HepG2 (cell line): ENCODE results near the gene TNFRSF6B. TPM values are rescaled to one million over a fixed set of nuclear protein-coding genes. Genes with fewer than 3 reads are reported as not detected.

ENCODE experiments used
- CBFB ChIP-seq: sonication (generic); formaldehyde crosslinking; IDR thresholded peaks from 2 replicates; pipeline ENCODE4 v1.4.0; 2020; ENCODE audit warnings: missing genetic modification reagents
- ESRRA ChIP-seq: sonication (generic); formaldehyde crosslinking; IDR thresholded peaks from 2 replicates; pipeline ENCODE4 v1.5.1; 2020; ENCODE audit warnings: mild to moderate bottlenecking, low read depth, missing genetic modification reagents
- GATAD2A ChIP-seq: IDR thresholded peaks from 2 replicates; pipeline ENCODE4 v1.6.1; 2016
- HBP1 ChIP-seq: IDR thresholded peaks from 2 replicates; pipeline ENCODE4 v1.6.1; 2016; ENCODE audit warnings: low read depth, control low read depth
- HMG20A ChIP-seq: IDR thresholded peaks from 2 replicates; pipeline ENCODE4 v1.6.1; 2016; ENCODE audit warnings: borderline replicate concordance
- IRF1 ChIP-seq: sonication (generic); formaldehyde crosslinking; IDR thresholded peaks from 2 replicates; pipeline ENCODE4 v1.4.0; 2020; ENCODE audit warnings: low read depth, mild to moderate bottlenecking, missing genetic modification reagents
- IRF9 ChIP-seq: sonication (generic); formaldehyde crosslinking; IDR thresholded peaks from 2 replicates; pipeline ENCODE4 v1.8.0; 2022; ENCODE audit warnings: missing genetic modification reagents, mild to moderate bottlenecking, borderline replicate concordance
- MAFK ChIP-seq, 2 experiments: IDR thresholded peaks in 1 of 2; conservative IDR thresholded peaks in 1 of 2; 2 replicates each; pipeline ENCODE4 v1.6.1; 2011; ENCODE audit warnings: improper control_type of control experiment in 2 of 2, low read length in 2 of 2
- MLLT10 ChIP-seq: sonication (generic); formaldehyde crosslinking; IDR thresholded peaks from 2 replicates; pipeline ENCODE4 v1.4.0; 2020; ENCODE audit warnings: missing genetic modification reagents
- NFIB ChIP-seq: sonication (generic); formaldehyde crosslinking; IDR thresholded peaks from 2 replicates; pipeline ENCODE4 v1.9.0; 2021; ENCODE audit warnings: missing genetic modification reagents, mild to moderate bottlenecking, borderline replicate concordance
- NFYC ChIP-seq: IDR thresholded peaks from 2 replicates; pipeline ENCODE4 v1.6.1; 2016; ENCODE audit warnings: missing genetic modification reagents, missing compliant biosample characterization
- NR1H2 ChIP-seq: sonication (generic); formaldehyde crosslinking; IDR thresholded peaks from 2 replicates; pipeline ENCODE4 v1.8.1; 2022; ENCODE audit warnings: low read depth, missing genetic modification reagents, borderline replicate concordance
- RAD51 ChIP-seq: fragments of 450-650 bp; IDR thresholded peaks from 2 replicates; pipeline ENCODE4 v1.6.1; 2016; ENCODE audit warnings: borderline replicate concordance
- RFXAP ChIP-seq: sonication (generic); formaldehyde crosslinking; IDR thresholded peaks from 2 replicates; pipeline ENCODE4 v1.4.0; 2020; ENCODE audit warnings: missing genetic modification reagents, borderline replicate concordance
- SNRNP70 ChIP-seq: fragments of 200-400 bp; formaldehyde crosslinking; IDR thresholded peaks from 2 replicates; pipeline ENCODE4 v1.6.1; 2017; ENCODE audit warnings: mild to moderate bottlenecking, low read depth, low read length, moderate library complexity
- SPEN ChIP-seq: sonication (generic); formaldehyde crosslinking; IDR thresholded peaks from 2 replicates; pipeline ENCODE4 v1.5.1; 2020; ENCODE audit warnings: low read depth, mild to moderate bottlenecking, missing genetic modification reagents
- ZFP82 ChIP-seq: sonication (generic); formaldehyde crosslinking; IDR thresholded peaks from 2 replicates; pipeline ENCODE4 v1.5.1; 2020; ENCODE audit warnings: mild to moderate bottlenecking, missing genetic modification reagents, borderline replicate concordance
- ZHX1 ChIP-seq: sonication (generic); formaldehyde crosslinking; IDR thresholded peaks from 2 replicates; pipeline ENCODE4 v1.8.1; 2022; ENCODE audit warnings: low read depth, mild to moderate bottlenecking, missing genetic modification reagents
- ZMAT5 ChIP-seq: sonication (generic); formaldehyde crosslinking; IDR thresholded peaks from 2 replicates; pipeline ENCODE4 v1.5.0; 2020; ENCODE audit warnings: mild to moderate bottlenecking, low read depth, missing genetic modification reagents, borderline replicate concordance
- ZNF383 ChIP-seq: sonication (generic); formaldehyde crosslinking; IDR thresholded peaks from 2 replicates; pipeline ENCODE4 v1.4.0; 2020; ENCODE audit warnings: missing genetic modification reagents, mild to moderate bottlenecking, borderline replicate concordance
- ZNF652 ChIP-seq: IDR thresholded peaks from 2 replicates; pipeline ENCODE4 v1.6.1; 2016; ENCODE audit warnings: low read depth, borderline replicate concordance
- ZNF703 ChIP-seq: sonication (generic); formaldehyde crosslinking; IDR thresholded peaks from 2 replicates; pipeline ENCODE4 v1.5.1; 2020; ENCODE audit warnings: missing genetic modification reagents, mild to moderate bottlenecking, moderate library complexity, borderline replicate concordance
- ZNF766 ChIP-seq: sonication (generic); formaldehyde crosslinking; IDR thresholded peaks from 2 replicates; pipeline ENCODE4 v1.5.0; 2020; ENCODE audit warnings: missing genetic modification reagents, borderline replicate concordance
- polyA plus RNA-seq, 8 experiments: library from polyadenylated mRNA; depleted of rRNA in 3 of 8; stranded (reverse) in 7 of 8; unstranded in 1 of 8; fragments of >200 nt; fragmentation: Illumina TruSeq in 4 of 8; extraction: Trizol in 4 of 8; gene quantifications; 2 replicates each; pipeline versions ENCODE4 v1.2.1 to v1.2.3, GENCODE V29; 2011 to 2016; ENCODE audit warnings: low read depth in 4 of 8, missing spikeins in 1 of 8, mixed read lengths in 1 of 8; ENCODE audit not compliant: insufficient read depth in 1 of 8
- total RNA-seq, 5 experiments: library from RNA; depleted of rRNA; stranded (reverse); fragments of >200 nt; fragmentation: Illumina TruSeq; extraction: Trizol; gene quantifications; 2 replicates each; pipeline ENCODE4 v1.2.3, GENCODE V29; 2016; ENCODE audit warnings: low read depth in 1 of 5

Gene TNFRSF6B
- total and polyA plus RNA-seq, 2 of the 13 experiments (the other 11 are each of a cell fraction or from before 2014, with no cell fraction given) = 0.24 TPM; not detected in 1

- TF ChIP-seq IRF9 (CRISPR knock-in tag) (peak; percentile 96), GATAD2A (peak; percentile 98), HMG20A (CRISPR knock-in tag) (peak; percentile 82), ESRRA (CRISPR knock-in tag) (peak; percentile 86; the same call in 1 of the 2 replicates), CBFB (CRISPR knock-in tag) (peak; percentile 77), HBP1 (peak; percentile 96; the same call in 1 of the 2 replicates), RAD51 (no peak), ZNF383 (CRISPR knock-in tag) (no peak), NFYC (peak; percentile 60; the same call in 1 of the 2 replicates), SPEN (CRISPR knock-in tag) (peak; percentile 99), MLLT10 (CRISPR knock-in tag) (no peak), ZNF766 (CRISPR knock-in tag) (peak; percentile 98), SNRNP70 (no peak), ZHX1 (CRISPR knock-in tag) (peak; percentile 88), NFIB (CRISPR knock-in tag) (peak; percentile 86; the same call in 1 of the 2 replicates), ZNF652 (no peak; the same call in 1 of the 2 replicates), IRF1 (no peak; the same call in 1 of the 2 replicates), MAFK (conservative IDR thresholded peaks at IDR 0.05 in 1 of 2, IDR thresholded peaks at IDR 0.05 in 1 of 2; ENCODE audit: low read length in 2 of 2) (no peak), ZMAT5 (peak; percentile 89; the same call in 1 of the 2 replicates), ZFP82 (peak; percentile 92), ZNF703 (peak; percentile 47; the same call in 1 of the 2 replicates), NR1H2 (CRISPR knock-in tag) (no peak), RFXAP (CRISPR knock-in tag) (peak; percentile 96)
These were observed 44.3 kb downstream of the TNFRSF6B start (continued) for GRCh38 chr20:63740627-63741353.
